Activated T-cell treated with anti-CD3 and anti-CD28 coated beads, Interleukin-2, amount 50 U/mL, for 1 hour (primary cell): ENCODE results near the gene GPR42.
"Not testable (repeated sequence)": the region's sequence is repeated elsewhere in the genome, so short reads cannot be mapped to it uniquely, and the experiment has no call there.

ENCODE experiments used
- DNase-seq: peaks from one replicate; pipeline ENCODE4 v3.0.0-alpha.2; 2020

Gene GPR42

GRCh38 chr19:35347171-35347929, 23.5 kb upstream of the GPR42 start, which contains the start of gene FFAR1:
Gene FFAR1, plus strand, starts transcription at chr19:35347902. Its CDS starts 3,650 bp downstream, at chr19:35351552.
- peak; percentile 47 for DNase-seq

GRCh38 chr19:35347930-35348298, 23.0 kb upstream of the GPR42 start:
- peak; percentile 21 for DNase-seq

GRCh38 chr19:35348911-35349611, 21.8 kb upstream of the GPR42 start:
- peak; percentile 11 for DNase-seq

- peak; percentile 9 for DNase-seq
These were observed 21.0 kb upstream of the GPR42 start for GRCh38 chr19:35349614-35350521.

- peak; percentile 14 for DNase-seq
These were observed 20.3 kb upstream of the GPR42 start for GRCh38 chr19:35350591-35350990.

- peak; percentile 14 for DNase-seq
These were observed 19.3 kb upstream of the GPR42 start for GRCh38 chr19:35351411-35352176.

- no peak for DNase-seq
These were observed 18.8 kb upstream of the GPR42 start for GRCh38 chr19:35352177-35352447.

GRCh38 chr19:35352448-35353304, 18.2 kb upstream of the GPR42 start:
- peak; percentile 65 for DNase-seq

- DNase-seq, result peak; percentile 8
These were observed 17.2 kb upstream of the GPR42 start for GRCh38 chr19:35353635-35354034.

- DNase-seq, result peak; percentile 4
These were observed 16.0 kb upstream of the GPR42 start for GRCh38 chr19:35354898-35355297.

- DNase-seq, result no peak
These were observed 14.9 kb upstream of the GPR42 start for GRCh38 chr19:35355791-35356460.

GRCh38 chr19:35357867-35358573, 12.8 kb upstream of the GPR42 start, which contains the start of gene FFAR3:
Gene FFAR3, plus strand, starts transcription at chr19:35358460. Its CDS starts 431 bp downstream, at chr19:35358891.
- DNase-seq, result no peak

- DNase-seq, result not testable (repeated sequence)
These were observed 12.0 kb upstream of the GPR42 start for GRCh38 chr19:35358834-35359233.

- DNase-seq, result not testable (repeated sequence)
These were observed 11.5 kb upstream of the GPR42 start for GRCh38 chr19:35359395-35359794.

GRCh38 chr19:35360081-35360480, 10.8 kb upstream of the GPR42 start:
- DNase-seq, result not testable (repeated sequence)

- no peak for DNase-seq
These were observed 9.9 kb upstream of the GPR42 start for GRCh38 chr19:35360880-35361420.

- no peak for DNase-seq
These were observed 8.4 kb upstream of the GPR42 start for GRCh38 chr19:35362261-35363000.

GRCh38 chr19:35363001-35363590, 7.8 kb upstream of the GPR42 start:
- no peak for DNase-seq
